ENCODE measurements around the gene HABP4. TPM values are rescaled to one million over a fixed set of nuclear protein-coding genes. Genes with fewer than 3 reads are reported as not detected.

The HABP4 gene
- total and polyA plus RNA-seq, 9 of the 15 experiments (the other 6 are each of a cell fraction or from before 2014, with no cell fraction given): 0.38 to 2.4 (median 1.9) TPM

GRCh38 chr9:96411129-96411838, 38.7 kb upstream of the HABP4 start (continued):
- TF ChIP-seq ZBTB11 (CRISPR knock-in tag; IDR thresholded peaks at IDR 0.05) (no peak), ZNF133 (CRISPR knock-in tag; IDR thresholded peaks at IDR 0.05) (no peak)

DNA sequence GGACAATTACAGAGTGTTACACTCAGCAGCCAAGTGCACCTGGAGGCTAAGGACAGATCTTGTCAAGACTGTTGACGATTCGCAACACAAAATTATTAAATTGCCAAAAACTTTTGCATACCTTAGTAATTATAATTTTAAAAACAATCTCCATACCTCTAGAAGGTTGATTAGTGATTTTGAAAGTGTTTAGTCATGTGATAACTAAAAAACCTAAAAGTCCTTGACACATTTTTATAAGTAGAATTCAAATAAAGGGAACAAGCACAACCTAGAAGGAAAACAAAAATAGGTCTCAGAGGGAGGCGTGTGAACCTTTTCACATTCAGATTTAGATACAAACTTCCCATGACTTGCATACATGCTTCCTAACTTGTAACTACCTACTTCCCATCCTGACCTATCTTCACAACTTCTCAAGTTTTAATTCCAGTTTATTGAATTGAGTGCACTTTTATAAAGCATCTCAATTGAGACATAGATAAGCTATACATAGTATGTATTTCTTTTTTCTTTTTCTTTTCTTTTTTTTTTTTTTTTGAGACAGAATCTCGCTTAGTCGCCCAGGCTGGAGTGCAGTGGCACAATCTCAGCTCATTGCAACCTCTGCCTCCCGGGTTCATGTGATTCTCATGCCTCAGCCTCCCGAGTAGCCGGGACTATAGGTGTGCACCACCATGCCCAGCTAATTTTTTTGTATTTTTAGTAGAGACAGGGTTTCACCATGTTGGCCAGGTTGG, 37.6 kb upstream of the HABP4 start:
- H3K36me3 ChIP-seq (ENCODE audit: control insufficient read depth, insufficient read depth, low read length): peaks cover 52% of the 10 kb centered on the region
- H4K20me1 ChIP-seq (replicated peaks; ENCODE audit: control insufficient read depth, insufficient read depth, low read length): peaks cover 16% of the 10 kb centered on the region
- 96% methylated on average over 6 of the region's 8 CpGs for WGBS (ENCODE audit: insufficient coverage, low coverage, missing lambda C conversion rate)
- H3K79me2 ChIP-seq (ENCODE audit: control insufficient read depth, insufficient read depth, low read length): peaks cover 92% of the 10 kb centered on the region
- ChIA-PET CTCF (ENCODE audit: low intra/inter-chr PET ratio) (no interaction called here), POLR2A (no interaction called here)
- no peaks in the 10 kb centered on the region for H3K27me3 ChIP-seq (ENCODE audit: control insufficient read depth in 2 of 2, insufficient read depth in 2 of 2, low read length in 2 of 2)
- no peak for DNase-seq (ENCODE audit: extremely low read depth in 1 of 4, low spot score in 3 of 4)
- no peak for FAIRE-seq
- no peak overlapping the region for H3K27ac ChIP-seq (ENCODE audit: extremely low read depth, low read depth, low read length)
- in situ Hi-C loops (cut with MboI) (no loop called here), intact Hi-C loops (cut with micrococcal nuclease) (loop anchor here (10.0 kb wide), 1 partner anchor 88 kb away; no protein-coding TSS in a partner anchor)
- no peak overlapping the region for H3K4me2 ChIP-seq (ENCODE audit: insufficient read depth, low read length)
- H3K9me1 ChIP-seq (ENCODE audit: control insufficient read depth, insufficient read depth, low read length): no peaks in the 10 kb centered on the region
- no peak overlapping the region for H3K4me3 ChIP-seq
- H3K9ac ChIP-seq (ENCODE audit: insufficient read depth in 1 of 2, low read depth in 2 of 2, low read length in 2 of 2): no peak overlapping the region
- H3K4me1 ChIP-seq (replicated peaks in 1 of 2; ENCODE audit: control insufficient read depth in 2 of 2, insufficient read depth in 2 of 2, low read length in 2 of 2): peaks cover 15 to 17% of the 10 kb centered on the region in 2 experiments; a peak in 3 of 5 replicates
- no peak overlapping the region for H2AFZ ChIP-seq (ENCODE audit: low read depth, low read length)
- TF ChIP-seq POLR2A (conservative IDR thresholded peaks at IDR 0.05): 0 out of 2 replicates have a peak, but pooled peaks have one; percentile 28
- 0 out of 2 replicates have a peak, but pooled peaks have one; percentile 26 for TF ChIP-seq SUPT5H (IDR thresholded peaks at IDR 0.05)
- no peak for TF ChIP-seq ZNF140 (CRISPR knock-in tag; IDR thresholded peaks at IDR 0.05)
- H3K9me3 ChIP-seq (replicated peaks; ENCODE audit: control insufficient read depth, insufficient read depth, low read depth, low read length): 0 out of 2 replicates have a peak, but pooled peaks cover 1% of the 10 kb centered on the region
- no peak for ATAC-seq
- BruUV-seq (replicated peaks): no TSS peak
